ENCODE data around the gene MOCS1.

The MOCS1 gene

DNA sequence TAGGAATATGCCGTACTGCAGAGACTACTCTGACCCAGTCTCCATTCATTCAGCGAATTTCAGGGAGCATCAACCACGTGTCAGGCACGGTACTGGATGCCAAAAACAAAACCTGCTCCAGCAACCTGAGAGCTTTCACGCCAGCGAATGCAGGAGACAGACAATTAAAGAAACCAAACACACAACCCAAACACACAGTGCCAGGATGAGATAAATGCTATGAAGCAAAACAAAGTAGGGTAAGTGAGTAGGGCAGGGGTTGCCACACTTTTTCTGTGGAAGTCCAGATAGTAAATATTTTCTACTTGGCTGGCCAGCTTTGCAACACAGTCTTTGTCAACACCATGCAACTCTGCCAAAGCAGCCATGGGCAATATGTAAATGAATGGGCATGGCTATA lies 10.0 kb downstream of the MOCS1 start:
- no peak for DNase-seq (ENCODE audit: low read depth)

DNA sequence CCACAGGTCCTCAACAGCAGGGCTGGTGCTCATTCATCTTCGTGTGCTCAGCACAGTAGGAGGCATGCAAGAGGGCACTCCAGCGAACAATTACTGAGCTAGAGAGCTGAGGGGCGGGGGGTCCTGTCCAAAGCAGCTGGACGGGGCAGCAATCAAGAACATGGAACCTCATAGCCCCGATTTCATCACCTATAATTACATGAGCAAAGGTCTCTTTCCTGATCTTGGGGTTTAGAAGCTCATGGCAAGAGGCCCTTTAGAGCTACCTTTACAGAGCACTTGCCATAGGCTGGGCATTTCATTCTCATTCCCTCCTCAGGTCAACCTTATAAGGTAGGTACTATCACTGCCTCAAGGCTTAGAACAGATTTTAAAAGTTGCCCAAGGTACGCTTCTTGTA lies 10.4 kb downstream of the MOCS1 start:
- no peak for DNase-seq (ENCODE audit: low read depth)

DNA sequence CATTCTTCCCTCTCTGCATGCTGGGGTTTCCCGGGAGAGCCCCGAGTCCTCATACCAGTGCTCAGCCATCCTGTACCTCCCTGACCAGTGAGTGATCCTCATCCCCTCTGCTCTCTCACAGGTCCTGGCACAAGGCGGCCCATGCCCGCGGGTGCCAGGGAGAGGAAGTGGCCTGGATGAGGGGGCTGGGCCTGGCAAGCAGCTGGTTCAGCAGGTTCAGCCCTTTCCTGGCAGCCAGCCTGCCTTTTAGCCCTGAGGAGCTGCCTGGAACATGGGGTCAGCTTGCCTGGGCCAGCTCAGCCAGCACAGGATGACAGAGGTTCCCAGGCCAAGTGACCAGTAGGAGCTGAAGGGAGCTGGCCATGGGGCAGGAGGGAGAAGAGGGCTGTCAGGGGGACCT lies 10.9 kb downstream of the MOCS1 start:
- no peak for DNase-seq (ENCODE audit: low read depth)

DNA sequence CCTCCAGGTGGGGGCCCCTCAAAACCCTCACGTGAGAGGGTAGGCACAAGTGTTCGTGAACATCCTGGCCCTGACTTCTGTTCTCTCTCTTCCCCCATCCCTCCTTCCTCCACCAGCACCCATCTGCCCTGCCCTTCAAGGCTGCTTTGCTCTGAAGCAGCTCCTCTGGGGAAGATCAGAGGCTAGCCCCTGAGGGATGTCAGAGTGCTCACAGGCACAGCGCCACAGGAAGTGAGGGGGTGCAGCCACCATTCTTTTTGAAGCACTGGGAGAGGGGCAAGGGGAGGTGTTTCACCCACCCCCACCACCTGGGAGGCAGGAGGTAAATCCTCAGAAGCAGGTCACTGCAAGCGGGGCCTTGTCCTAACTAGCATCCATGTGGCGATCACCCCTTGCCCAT lies 11.4 kb downstream of the MOCS1 start:
- no peak for DNase-seq (ENCODE audit: low read depth)

DNA sequence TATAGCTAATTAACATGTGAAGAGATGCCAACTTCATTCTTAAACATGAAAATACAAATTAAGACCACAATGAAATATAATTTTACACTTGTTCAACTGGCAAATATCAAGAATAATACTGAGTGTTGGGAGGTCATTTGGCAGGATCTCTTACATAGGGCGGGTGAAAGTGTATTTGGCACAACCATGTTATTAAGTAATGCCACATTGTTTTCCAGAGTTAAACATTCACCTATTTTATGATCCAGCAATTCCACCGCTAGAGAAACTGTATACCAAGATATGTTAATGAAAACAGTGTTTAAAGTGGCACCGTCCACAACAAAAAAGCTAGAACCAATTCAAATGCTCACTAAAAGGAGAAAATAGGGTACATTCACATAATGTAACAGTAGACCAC lies 14.1 kb downstream of the MOCS1 start:
- no peak for DNase-seq (ENCODE audit: low read depth)

DNA sequence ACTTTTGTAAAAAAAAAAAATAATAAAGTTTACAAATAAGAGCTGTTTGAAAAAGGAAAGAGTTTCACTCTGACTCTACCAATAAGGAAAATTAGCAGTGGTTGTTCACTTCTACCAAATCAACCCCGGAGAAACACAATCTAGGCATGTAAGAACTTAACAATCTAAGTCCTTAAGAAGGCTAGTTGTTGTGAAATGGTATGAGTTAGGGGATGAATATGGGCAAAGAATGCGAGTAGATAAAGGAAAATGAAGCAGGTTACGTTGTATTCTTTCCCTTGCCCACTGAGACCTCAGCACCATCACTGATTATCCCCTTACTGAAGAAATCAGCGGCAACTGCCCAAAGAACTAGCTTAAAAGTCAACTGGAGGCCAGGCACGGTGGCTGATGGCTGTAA lies 15.4 kb downstream of the MOCS1 start:
- DNase-seq (ENCODE audit: low read depth), result no peak

DNA sequence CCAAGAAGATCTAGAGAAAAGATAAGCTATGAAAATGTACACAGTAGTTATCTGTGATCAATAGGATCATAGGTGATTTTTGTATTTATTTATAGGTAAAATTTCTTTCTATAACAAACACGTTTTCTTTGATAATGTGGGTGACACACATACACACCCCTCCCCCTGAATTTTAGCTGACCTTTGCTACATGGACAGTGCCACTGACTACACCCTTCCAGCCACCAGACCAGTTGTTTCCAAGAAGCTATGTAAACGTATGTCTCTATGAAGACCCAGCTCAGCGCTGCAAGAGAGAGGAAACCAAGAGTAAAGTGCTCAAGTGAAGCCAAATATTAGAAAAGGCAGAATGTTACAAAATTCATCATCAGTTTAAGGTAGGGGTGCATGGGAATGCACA lies 16.3 kb downstream of the MOCS1 start:
- DNase-seq (ENCODE audit: low read depth), result no peak

DNA sequence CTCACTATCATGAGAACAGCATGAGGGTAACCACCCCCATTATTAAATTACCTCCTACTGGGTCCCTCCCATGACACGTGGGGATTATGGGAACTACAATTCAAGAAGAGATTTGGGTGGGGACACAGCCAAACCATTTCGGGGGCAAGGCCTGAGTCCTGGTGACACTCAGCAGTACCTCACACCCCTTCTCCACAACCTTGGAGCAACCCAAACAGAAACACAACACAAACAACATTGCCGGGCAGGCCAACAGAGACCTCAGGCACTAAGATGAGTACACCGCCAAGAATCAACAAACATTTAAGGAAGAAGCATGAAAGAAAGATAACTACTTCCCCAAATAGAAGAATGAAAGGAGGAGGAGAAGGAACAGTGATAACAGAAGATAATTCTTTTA lies 16.9 kb downstream of the MOCS1 start:
- no peak for DNase-seq (ENCODE audit: low read depth)

DNA sequence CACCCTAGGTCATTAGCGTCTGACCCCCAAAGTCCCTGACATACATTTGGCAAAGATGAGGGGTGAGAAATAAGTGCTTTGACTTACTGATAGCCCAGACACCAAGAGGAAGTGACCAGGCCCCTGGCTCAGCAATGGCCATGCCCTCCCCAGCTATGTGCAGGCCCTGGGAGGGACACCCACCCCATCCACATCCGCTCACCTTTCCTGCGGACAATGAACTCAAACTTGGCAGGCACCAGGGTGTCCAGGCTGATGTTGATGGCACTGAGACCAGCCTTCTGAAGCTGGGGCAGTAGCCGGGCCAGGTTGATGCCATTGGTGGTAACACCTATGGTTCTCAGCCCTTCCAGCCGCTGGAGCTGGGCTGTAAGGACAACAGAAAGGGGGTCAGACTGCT lies 18.4 kb downstream of the MOCS1 start:
- no peak for DNase-seq (ENCODE audit: low read depth)

DNA sequence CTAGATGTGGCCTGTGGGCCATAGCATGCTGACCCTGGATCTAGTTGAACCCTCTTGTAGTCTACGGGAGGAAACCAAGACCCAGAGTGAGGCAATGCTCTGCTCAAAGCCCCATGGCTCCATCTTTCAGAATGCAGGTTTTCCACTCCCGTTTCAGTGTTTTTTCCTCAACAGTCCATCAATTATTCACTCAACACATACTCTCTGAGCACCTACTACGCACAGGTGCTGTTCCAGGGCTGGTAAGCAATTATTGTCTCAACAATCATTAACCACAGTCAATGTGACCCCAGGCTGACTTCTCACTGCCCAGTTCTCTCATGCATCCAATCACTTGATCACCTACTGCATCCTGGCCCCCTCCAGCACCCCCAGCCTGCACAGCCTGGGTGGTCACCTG lies 20.0 kb downstream of the MOCS1 start:
- DNase-seq (ENCODE audit: low read depth), result no peak

DNA sequence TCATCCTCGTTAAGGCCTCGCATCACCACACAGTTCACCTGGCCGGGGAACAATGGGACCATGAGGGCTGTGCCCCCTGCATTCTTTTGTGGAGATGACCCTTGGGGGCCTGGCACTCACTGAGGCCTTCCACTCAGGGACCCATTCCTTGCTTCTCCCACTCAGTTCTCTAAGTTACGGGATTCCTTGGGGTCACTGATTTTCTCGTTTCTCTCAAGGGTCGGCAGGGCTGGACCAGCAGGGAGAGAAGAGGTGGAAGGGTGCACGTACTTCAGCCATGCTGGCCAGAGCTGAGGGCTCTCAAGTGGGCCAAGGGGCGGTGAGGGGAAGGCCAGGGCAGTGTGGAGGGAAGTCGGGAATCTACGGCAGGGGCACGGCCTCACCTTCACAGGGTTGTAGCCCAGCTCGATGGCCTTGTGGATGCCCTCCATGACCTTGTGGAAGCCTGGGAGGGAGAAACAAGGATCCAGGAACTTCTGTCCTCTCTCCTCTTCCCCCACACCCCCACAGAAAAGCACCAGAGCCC lies 20.8 kb downstream of the MOCS1 start:
- DNase-seq (ENCODE audit: low read depth), result no peak

DNA sequence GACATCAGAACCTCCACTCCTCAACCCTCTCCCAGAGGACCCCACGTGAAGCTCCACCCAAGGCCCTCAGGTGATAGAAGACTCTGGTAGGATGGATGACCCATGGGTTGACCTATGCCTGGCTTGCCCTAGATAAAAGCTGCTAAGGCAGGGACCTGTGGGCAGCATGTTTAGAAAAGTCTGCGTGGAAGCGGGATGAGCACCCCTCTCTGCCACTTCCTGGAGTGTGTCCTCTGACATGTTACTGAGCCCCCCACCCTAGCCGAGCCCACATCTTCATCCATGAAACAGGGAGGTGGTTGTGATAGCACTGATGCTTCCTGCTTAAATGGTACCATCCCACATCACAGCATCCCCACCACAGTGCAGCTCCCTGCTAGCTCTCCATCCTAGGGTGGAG lies 21.8 kb downstream of the MOCS1 start:
- no peak for DNase-seq (ENCODE audit: low read depth)

DNA sequence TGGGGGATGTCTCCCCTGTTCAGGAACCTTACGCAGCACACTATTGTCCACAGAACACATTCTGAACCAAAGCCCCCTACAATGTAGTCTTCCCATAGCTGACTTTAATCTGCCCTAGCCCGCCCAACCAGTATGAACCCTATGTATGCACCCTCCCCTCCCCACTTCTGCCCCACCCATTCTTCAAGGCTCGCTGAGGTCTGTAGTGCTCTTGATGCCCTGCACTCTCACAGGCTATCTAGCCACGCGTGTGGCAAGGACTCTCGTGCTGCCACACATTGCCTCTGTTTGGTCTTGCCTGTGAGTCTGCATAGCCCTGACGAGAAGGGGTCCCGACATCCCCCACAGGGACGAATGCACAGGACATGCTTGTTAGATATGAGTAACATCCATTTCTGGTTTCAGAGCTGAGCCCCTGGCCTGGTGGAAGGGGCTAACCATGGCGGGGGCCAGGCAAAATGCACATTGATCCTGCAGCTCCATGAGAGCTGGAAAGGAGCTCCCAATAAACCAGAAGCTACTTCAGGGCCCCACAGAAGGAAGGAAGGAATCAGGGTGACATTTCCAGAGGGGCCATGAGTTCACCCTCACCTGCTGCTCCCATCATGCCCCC lies 22.6 kb downstream of the MOCS1 start:
- DNase-seq (ENCODE audit: low read depth), result no peak

DNA sequence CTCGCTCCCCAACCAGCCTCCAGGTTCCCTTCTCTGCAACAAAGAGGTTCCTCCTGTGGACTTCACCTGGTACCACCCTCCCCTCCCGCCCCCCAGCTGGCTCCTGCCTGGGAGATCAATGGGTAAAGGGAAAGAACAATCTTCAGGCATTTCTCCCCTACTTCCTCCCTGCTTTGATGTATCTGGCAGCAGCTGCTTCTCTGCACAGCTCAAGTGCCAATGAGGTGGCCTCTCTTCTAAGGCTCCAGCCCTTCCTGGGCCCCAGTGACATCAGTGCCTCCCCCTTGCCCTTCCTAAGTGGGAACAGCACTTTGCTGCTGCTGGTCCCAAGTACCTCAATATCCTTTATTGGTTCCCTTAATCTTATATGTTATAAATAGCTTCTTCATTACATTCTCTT lies 23.5 kb downstream of the MOCS1 start:
- DNase-seq (ENCODE audit: low read depth), result no peak

DNA sequence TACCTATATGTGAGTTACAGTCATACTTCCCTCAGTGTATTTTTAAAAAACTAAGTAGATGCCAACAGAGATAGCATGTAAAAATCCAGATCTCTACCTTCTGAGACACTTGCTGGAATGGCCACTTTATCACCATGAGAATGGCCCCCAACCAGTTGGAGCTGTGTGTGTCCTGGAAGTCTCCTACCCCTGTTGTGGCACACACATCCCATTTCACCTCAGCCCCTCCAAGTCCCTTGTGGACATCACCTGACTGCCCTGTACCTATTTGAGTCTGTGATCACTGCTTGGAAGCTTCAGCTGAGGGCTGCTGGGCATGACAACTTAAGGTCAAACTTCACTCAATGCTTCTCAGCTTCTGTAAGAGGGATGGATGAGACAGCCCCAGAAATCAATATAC lies 24.1 kb downstream of the MOCS1 start:
- no peak for DNase-seq (ENCODE audit: low read depth)

DNA sequence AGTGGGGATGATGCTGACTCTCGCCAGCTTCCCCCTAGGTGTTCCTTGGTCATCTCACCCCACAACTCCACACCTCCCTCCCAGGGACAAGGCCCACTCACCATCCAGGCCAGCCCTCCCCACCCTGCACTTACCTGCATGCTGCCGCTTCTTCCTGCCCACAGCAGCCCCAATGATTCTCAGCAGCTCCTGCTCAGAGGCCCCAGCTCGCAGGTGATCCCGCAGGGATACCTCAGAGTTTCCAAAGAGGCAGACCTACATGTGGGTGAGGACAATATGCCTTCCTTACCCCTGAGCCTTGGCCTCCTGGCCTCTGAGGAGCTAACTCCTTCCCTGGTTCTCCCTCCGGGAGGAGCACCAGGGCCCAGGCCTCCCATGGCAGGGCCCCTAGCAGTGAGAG lies 24.6 kb downstream of the MOCS1 start:
- DNase-seq (ENCODE audit: low read depth), result no peak

DNA sequence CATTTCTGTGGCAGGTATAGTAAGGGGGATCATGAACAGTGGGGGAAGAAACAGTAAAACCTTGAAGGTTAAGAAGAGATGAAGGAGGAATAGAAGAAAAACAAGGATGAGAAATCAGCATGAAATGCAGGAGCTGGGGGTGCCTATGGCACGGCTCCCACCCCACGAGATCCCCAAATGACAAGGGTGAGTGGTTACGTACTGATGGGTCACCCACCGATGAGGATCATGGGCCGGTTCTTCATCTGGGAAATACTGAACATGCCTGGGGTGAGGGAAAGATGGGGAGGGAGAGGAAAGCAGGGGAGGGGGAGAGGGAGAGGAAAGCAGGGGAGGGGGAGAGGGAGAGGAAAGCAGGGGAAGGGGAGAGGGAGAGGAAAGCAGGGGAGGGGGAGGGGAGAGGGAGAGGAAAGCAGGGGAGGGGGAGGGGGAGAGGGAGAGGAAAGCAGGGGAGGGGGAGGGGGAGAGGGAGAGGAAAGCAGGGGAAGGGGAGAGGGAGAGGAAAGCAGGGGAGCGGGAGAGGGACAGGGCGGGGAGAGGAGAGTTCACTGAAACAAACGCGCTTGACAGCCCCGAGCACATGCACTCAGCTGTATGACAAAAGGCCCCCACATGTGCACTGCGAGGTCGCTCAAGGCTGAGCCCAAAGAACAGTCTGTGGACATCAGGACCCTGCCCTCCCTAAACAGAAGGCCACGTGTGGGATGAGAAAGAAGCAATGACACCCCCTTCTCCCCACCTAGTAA lies 25.3 kb downstream of the MOCS1 start:
- DNase-seq (ENCODE audit: low read depth), result no peak

DNA sequence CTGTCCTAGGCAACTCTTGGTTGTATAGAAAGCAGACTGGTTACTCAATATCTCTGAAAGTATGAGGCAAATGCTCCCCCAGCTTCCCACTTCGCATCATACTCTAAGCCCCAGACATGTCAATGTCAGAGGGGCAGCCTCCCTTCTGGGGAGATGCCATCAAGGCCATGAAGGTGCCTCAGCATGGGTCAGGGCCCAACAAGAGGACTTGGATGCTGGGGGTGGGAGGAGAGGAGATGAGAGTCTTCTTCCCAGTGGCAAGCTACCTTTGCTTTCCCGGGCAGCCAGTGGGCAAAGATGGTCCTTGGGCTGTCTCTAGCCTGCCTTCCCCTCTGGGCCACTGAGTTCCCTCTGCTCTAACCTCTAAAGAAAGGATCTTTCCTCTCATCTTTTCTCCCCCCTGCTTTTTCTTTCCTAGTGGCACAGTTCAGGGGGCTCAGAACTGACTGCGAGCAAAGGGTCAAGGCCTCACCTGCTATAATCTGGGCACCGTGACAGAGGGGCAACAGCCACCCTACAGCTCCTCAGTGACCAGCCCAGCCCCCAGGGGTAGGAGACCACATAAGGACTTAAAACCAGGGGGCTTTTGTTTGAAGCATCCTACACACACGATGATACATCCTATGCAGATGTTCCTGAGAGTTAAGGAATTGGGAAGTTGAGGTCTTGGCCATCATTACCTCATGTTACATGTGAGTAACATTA lies 26.2 kb downstream of the MOCS1 start:
- no peak for DNase-seq (ENCODE audit: low read depth)

DNA sequence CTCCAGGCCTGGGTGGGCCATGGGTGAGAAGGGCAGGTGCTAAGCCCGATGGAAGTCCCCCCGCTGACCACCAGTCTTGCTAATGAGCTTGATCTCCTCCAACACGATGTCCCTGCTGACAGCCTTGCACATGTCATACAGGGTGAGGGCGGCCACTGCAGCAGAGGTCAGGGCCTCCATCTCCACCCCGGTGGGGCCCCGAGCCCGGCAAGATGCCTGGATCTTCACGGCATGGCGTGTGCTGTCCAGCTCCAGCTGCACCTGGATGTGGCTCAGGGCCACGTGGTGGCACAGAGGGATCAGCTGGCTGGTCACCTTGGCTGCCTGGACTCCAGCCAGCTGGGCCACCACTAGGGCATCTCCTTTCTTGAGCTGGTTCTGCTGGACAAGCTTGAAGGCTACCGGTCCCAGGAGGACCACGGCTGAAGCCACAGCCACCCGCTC lies 27.9 kb downstream of the MOCS1 start:
- no peak for DNase-seq (ENCODE audit: low read depth)

DNA sequence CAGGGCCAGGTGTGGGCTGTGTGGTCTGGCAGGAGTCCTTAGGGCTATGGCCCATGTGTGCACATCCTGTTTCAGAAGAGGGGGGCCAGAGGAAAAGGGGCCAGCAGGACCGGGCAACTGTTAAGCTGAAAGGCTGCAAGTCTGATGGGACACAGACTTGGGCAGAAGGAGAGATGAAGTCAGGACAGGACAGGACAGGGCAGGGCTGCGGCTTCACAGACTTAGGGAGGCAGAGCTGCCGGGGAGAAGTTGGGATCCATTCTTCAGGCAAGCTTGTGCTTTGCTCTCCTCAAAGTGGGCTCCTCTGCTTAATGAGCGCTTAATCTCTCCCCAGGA lies 28.7 kb downstream of the MOCS1 start:
- no peak for DNase-seq (ENCODE audit: low read depth)

DNA sequence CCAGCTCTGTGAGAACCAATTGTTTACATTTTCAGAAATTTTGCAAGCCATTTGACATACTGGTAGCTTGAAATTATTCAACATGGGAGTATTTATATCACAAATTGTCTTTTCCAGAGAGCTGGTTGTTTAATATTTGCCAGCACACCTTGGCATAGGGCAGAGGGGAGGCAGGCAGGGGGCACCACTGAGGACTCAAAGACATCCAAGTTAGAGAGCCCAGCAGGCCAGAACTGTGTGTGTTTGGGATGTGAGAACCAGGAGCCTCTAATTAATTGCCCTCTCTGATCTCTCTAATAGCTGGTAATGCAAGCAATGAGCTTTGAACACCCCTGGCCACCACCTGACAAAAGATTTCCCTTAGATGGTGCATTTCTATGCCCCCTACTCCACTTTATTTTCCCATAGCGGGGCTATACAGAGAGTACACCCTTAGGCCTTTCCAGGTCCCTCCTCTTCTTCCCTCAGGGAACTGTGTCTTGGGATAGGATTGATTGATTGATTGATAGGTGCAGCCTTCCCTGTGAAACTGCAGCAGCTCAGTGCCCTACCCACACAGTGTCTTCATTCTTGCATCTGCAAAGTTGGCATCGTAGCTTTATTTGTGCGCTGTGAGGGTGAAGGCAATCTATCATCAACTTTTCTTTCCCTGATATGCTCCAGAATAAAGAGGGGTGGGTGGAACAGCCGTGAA lies 29.2 kb downstream of the MOCS1 start:
- no peak for DNase-seq (ENCODE audit: low read depth)

DNA sequence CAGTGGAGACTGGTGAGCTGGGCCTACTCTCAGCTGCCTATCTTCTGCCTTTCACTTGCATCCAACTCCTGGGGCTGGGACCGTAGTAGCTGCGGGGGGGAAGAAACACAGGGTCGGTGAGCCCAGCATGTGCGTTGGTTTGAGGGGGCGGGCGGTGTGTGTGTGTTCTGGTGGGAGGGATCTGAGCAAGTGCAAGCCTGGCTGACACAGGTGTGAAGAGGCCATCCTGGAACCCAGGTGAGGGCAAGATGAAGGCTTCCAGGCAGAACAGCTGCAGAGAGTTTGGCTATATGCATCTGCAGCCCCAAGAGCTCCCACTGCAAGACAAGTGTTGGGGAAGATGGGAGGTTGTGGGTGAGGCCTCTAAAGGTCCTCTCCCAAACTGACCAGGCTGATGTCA lies 30.6 kb downstream of the MOCS1 start:
- DNase-seq (ENCODE audit: low read depth), result no peak

All from ELR (cell line).